Epithelial cell of esophagus (primary cell): ENCODE measurements around the gene RSRP1.

Experiments
- DNase-seq: peaks from one replicate; pipeline ENCODE4 v3.0.0; 2010; ENCODE audit warnings: low read depth
- H3K4me3 ChIP-seq: 2 replicates; pipeline ENCODE4 v1.5.1; 2011; ENCODE audit warnings: mild to moderate bottlenecking, low read length, control low read depth
- TF ChIP-seq, protein P1 (sequence below): IDR thresholded peaks from 2 replicates; pipeline ENCODE4 v1.5.1; 2011; ENCODE audit warnings: low read depth, mild to moderate bottlenecking, low read length, control low read depth, inconsistent platforms; ENCODE audit not compliant: insufficient read depth; ENCODE audit errors: missing control alignments

RSRP1 gene

GRCh38 chr1:25208561-25209222, 38.6 kb downstream of the RSRP1 start:
- TF ChIP-seq, protein P1, sequence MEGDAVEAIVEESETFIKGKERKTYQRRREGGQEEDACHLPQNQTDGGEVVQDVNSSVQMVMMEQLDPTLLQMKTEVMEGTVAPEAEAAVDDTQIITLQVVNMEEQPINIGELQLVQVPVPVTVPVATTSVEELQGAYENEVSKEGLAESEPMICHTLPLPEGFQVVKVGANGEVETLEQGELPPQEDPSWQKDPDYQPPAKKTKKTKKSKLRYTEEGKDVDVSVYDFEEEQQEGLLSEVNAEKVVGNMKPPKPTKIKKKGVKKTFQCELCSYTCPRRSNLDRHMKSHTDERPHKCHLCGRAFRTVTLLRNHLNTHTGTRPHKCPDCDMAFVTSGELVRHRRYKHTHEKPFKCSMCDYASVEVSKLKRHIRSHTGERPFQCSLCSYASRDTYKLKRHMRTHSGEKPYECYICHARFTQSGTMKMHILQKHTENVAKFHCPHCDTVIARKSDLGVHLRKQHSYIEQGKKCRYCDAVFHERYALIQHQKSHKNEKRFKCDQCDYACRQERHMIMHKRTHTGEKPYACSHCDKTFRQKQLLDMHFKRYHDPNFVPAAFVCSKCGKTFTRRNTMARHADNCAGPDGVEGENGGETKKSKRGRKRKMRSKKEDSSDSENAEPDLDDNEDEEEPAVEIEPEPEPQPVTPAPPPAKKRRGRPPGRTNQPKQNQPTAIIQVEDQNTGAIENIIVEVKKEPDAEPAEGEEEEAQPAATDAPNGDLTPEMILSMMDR, result no peak

GRCh38 chr1:25208092-25208491, 39.2 kb downstream of the RSRP1 start:
- TF ChIP-seq, protein P1, result no peak
- no peak overlapping the region for H3K4me3 ChIP-seq
- no peak for DNase-seq

More at GRCh38 chr1:25208561-25209222, 38.6 kb downstream of the RSRP1 start:
- no peak overlapping the region for H3K4me3 ChIP-seq
- no peak for DNase-seq

- H3K4me3 ChIP-seq, result no peak overlapping the region
- TF ChIP-seq, protein P1, result no peak
- no peak for DNase-seq
Measured at GRCh38 chr1:25206201-25206600, 41.1 kb downstream of the RSRP1 start.

DNA sequence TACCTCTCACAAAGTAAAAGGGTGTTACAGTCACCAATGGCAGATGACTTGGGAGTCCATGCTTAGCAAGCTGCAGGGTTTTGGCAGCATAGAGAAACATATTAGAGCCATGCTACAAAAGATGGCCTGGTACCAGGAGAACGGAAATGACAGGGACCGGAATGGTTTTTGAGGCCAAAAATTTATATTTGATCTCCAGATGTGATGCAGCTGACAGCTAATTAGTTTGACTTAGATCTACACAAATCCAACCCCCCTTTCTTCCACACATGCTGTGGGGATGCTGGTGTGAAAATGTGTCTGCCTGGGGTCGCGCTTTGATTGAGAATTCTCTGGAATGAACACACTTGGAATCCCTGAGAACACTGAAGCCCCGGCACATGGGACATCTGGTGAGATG, 41.5 kb downstream of the RSRP1 start:
- DNase-seq, result no peak
- no peak overlapping the region for H3K4me3 ChIP-seq
- TF ChIP-seq, protein P1, result no peak

DNA sequence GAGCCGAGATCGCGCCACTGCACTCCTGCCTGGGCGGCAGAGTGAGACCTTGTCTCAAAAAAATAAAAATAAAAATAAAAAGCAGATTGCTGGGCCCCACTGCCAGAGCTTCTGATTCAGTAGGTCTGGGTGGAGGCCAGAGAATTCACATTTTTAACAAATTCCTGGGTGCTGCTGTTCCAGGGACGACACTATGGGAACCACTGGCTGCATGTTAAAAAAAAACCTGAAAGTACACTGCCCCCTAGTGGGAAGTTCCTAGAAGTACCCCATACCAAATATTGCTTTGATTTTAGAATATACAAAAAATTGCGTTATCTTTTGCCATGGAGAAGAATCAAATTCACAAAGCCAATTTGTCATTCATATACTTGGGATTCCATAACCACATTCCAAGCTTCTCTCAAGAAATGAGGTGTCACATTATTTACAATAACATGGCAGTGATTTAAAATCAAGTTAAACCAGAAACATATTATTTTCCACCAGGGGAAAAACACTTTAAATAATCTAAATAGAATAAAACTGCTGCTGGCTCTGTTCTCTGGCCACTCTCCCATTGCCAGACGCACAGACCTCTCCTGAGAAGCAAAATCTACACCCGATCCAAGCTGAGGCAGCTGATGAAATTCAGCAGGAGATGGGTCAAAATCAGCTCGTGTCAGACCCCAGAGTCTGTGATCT, 42.3 kb downstream of the RSRP1 start:
- DNase-seq, result peak; percentile 53
- H3K4me3 ChIP-seq, result no peak overlapping the region
- TF ChIP-seq, protein P1, result peak; percentile 66

DNA sequence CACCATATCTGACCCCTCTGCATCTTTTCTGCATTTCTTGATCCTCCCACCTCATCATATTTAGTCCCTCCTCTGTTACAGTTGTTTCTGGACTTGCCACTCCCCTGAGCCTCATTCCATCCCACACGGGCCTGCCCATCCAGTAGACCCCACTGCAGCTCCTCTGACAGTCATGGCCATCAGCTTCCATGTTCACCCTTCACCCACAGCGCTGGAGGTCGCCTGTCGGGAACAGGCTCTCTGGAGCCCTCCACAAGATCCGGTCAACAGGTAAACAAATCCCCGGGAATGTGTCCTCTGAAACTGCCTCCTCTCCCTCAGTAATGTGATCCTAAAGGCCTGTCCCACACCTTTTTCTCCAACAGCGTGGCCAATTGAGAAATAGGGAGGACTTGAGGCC, 46.2 kb downstream of the RSRP1 start:
- TF ChIP-seq, protein P1, result no peak
- DNase-seq, result no peak
- no peak overlapping the region for H3K4me3 ChIP-seq
